Activated CD4-positive, alpha-beta T cell treated with anti-CD3 and anti-CD28 coated beads, Interleukin-2, Interleukin-4, amounts not matched to agents 100 ng/mL and 50 ng/mL, durations not matched to agents 16 hours and 8 hours (primary cell): ENCODE data around the gene ESYT3.
"Not testable (repeated sequence)": the region's sequence is repeated elsewhere in the genome, so short reads cannot be mapped to it uniquely, and the experiment has no call there.

Source experiments
- DNase-seq: peaks from one replicate; pipeline ENCODE4 v3.0.0-alpha.2; 2020; ENCODE audit warnings: low spot score

ESYT3 gene

GRCh38 chr3:138443521-138444503, 9.4 kb downstream of the ESYT3 start:
- DNase-seq: no peak

- DNase-seq: no peak
Observed at GRCh38 chr3:138445236-138445635, 10.8 kb downstream of the ESYT3 start.

- DNase-seq: no peak
Observed at GRCh38 chr3:138445654-138446053, 11.2 kb downstream of the ESYT3 start.

GRCh38 chr3:138448631-138449030, 14.2 kb downstream of the ESYT3 start:
- DNase-seq: no peak

- DNase-seq: no peak
Observed at GRCh38 chr3:138449490-138449889, 15.1 kb downstream of the ESYT3 start.

GRCh38 chr3:138450181-138450580, 15.8 kb downstream of the ESYT3 start:
- DNase-seq: no peak

GRCh38 chr3:138450704-138451424, 16.4 kb downstream of the ESYT3 start:
- no peak for DNase-seq

GRCh38 chr3:138451595-138452162, 17.3 kb downstream of the ESYT3 start:
- DNase-seq: no peak

GRCh38 chr3:138452436-138452835, 18.0 kb downstream of the ESYT3 start:
- DNase-seq: no peak

GRCh38 chr3:138453940-138454339, 19.5 kb downstream of the ESYT3 start:
- DNase-seq: not testable (repeated sequence)

GRCh38 chr3:138455801-138456716, 21.6 kb downstream of the ESYT3 start:
- DNase-seq: no peak

GRCh38 chr3:138456961-138457862, 22.8 kb downstream of the ESYT3 start:
- no peak for DNase-seq

GRCh38 chr3:138457863-138458735, 23.7 kb downstream of the ESYT3 start:
- no peak for DNase-seq

- DNase-seq: no peak
Observed at GRCh38 chr3:138458774-138459499, 24.5 kb downstream of the ESYT3 start.

- DNase-seq: no peak
Observed at GRCh38 chr3:138459619-138460535, 25.5 kb downstream of the ESYT3 start.

- no peak for DNase-seq
Observed at GRCh38 chr3:138460536-138461205, 26.3 kb downstream of the ESYT3 start.

GRCh38 chr3:138461246-138461645, 26.8 kb downstream of the ESYT3 start:
- no peak for DNase-seq
